Spleen (tissue), 7 donors: ENCODE measurements around the gene FXYD2.

Experiments
- POLR2A ChIP-seq, 3 donors: fragments of 450-650 bp; IDR thresholded peaks; one replicate each; pipeline ENCODE4 v1.5.1; 2017; ENCODE audit warnings: antibody characterized with exemption in 3 of 3, mild to moderate bottlenecking in 1 of 3
- POLR2AphosphoS5 ChIP-seq, 3 donors: sonication (generic); formaldehyde crosslinking; IDR thresholded peaks; one replicate each; pipeline ENCODE4 v1.5.1; 2017; ENCODE audit warnings: antibody characterized with exemption in 3 of 3
- TF ChIP-seq, protein P1 (sequence below), 11 experiments: fragments of 200-600 bp in 7 of 11; fragments of 450-650 bp in 4 of 11; sonication (generic) in 4 of 11; IDR thresholded peaks in 8 of 11; conservative IDR thresholded peaks in 3 of 11; 1 replicate in 7 of 11; 2 replicates in 4 of 11; pipeline versions ENCODE4 v1.4.0 to v1.8.0; 2016 to 2021; ENCODE audit warnings: antibody characterized with exemption in 11 of 11, inconsistent platforms in 4 of 11, mild to moderate bottlenecking in 1 of 11
- donor health status: DM: no; HTN: no; CAD: no; lungs with moderate emphysema.
- donor health status: DM: no; HTN: no; CAD: no.
- donor health status: DM: no; HTN: no; CAD: no.

DNA sequence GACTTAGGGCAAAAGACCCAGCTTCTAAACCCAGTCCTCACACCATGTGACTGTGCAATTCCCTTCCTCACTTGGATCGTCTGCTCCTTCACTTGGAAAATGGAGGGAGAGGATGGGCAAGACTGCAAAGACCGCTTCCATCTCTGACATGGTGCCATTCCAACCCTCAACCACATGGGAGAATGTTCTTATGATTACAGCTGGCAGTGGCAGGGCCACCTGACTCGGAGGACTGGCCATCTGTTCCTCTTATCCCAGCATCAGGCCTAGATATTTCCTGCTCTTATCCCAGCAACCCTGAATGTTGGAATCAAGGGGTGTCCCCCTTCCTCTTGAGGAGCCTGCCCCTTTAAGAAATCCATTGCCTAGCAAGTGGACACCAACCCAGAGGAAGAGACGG lies 42.9 kb downstream of the FXYD2 start:
- TF ChIP-seq, protein P1, sequence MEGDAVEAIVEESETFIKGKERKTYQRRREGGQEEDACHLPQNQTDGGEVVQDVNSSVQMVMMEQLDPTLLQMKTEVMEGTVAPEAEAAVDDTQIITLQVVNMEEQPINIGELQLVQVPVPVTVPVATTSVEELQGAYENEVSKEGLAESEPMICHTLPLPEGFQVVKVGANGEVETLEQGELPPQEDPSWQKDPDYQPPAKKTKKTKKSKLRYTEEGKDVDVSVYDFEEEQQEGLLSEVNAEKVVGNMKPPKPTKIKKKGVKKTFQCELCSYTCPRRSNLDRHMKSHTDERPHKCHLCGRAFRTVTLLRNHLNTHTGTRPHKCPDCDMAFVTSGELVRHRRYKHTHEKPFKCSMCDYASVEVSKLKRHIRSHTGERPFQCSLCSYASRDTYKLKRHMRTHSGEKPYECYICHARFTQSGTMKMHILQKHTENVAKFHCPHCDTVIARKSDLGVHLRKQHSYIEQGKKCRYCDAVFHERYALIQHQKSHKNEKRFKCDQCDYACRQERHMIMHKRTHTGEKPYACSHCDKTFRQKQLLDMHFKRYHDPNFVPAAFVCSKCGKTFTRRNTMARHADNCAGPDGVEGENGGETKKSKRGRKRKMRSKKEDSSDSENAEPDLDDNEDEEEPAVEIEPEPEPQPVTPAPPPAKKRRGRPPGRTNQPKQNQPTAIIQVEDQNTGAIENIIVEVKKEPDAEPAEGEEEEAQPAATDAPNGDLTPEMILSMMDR (IDR thresholded peaks at IDR 0.05 in 8 of 11, conservative IDR thresholded peaks at IDR 0.05 in 3 of 11), result no peak
- TF ChIP-seq POLR2A (IDR thresholded peaks at IDR 0.05), result no peak
- no peak for TF ChIP-seq POLR2AphosphoS5 (IDR thresholded peaks at IDR 0.05)
